ENCODE data around the gene PARD6B. TPM values are rescaled to one million over a fixed set of nuclear protein-coding genes. Genes with fewer than 3 reads are reported as not detected.

PARD6B gene
- total RNA-seq, 1 experiment from 2014 or later = 41.3 TPM

DNA sequence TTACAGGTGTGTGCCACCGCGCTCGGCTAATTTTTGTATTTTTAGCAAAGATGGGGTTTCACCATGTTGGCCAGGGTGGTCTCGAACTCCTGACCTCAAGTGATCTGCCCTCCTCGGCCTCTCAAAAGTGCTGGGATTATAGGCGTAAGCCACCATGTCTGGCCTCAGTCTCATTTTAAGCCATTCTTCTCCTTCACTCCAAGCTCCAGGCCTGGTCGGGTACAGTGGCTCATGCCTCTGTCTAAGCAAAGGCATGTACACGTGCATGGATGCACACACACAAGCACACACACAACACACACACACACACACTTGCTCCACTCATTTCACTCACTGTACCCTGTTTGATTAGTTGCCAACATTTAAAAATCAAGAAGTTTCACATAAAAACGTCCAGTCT, 7.7 kb upstream of the PARD6B start (continued):
- TF ChIP-seq, protein P1, sequence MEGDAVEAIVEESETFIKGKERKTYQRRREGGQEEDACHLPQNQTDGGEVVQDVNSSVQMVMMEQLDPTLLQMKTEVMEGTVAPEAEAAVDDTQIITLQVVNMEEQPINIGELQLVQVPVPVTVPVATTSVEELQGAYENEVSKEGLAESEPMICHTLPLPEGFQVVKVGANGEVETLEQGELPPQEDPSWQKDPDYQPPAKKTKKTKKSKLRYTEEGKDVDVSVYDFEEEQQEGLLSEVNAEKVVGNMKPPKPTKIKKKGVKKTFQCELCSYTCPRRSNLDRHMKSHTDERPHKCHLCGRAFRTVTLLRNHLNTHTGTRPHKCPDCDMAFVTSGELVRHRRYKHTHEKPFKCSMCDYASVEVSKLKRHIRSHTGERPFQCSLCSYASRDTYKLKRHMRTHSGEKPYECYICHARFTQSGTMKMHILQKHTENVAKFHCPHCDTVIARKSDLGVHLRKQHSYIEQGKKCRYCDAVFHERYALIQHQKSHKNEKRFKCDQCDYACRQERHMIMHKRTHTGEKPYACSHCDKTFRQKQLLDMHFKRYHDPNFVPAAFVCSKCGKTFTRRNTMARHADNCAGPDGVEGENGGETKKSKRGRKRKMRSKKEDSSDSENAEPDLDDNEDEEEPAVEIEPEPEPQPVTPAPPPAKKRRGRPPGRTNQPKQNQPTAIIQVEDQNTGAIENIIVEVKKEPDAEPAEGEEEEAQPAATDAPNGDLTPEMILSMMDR (IDR thresholded peaks at IDR 0.05 in 2 of 3, conservative IDR thresholded peaks at IDR 0.05 in 1 of 3; ENCODE audit: borderline replicate concordance in 1 of 3, insufficient read depth in 1 of 3, low read depth in 2 of 3, low read length in 2 of 3) = no peak

DNA sequence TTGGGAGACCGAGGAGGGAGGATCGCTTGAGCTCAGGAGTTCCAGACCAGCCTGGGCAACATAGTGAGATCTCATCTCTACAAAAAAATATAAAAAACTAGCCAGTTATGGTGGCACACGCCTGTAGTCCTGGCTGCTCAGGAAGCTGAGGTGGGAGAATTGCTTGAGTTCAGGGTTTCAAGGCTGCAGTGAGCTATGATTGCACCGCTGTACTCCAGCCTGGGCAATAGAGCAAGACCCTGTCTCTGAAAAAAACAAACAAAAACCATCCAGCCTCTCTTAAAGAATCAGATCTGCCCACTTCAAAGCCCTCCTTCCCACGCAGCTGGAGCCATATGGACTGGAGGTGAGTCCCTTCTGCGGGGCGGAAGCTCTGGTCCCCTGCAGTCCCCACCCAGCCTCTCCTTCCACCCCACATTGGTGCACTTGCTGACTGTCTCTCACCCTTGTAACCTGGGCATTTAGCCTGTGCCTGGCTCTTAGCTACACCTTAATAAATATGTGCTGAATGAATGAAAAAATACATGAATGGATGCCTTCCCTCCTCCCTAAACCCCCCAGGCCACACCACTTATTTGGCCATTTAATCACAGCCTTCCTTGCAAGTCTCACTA, 7.2 kb upstream of the PARD6B start:
- Histone ChIP-seq H3K9me2 (ENCODE audit: insufficient read depth) (no peaks in the 10 kb centered on the region), H3K4me1 (ENCODE audit: control insufficient read depth in 1 of 2, insufficient read depth in 2 of 2, low read length in 2 of 2) (peaks cover 57 to 88% of the 10 kb centered on the region in 2 experiments), H3K4me3 (replicated peaks in 1 of 2; ENCODE audit: low read depth in 1 of 2, low read length in 2 of 2) (peak overlapping the region; percentile 10 to 49; a peak in 3 of 4 replicates), H4K20me1 (ENCODE audit: insufficient read depth) (no peaks in the 10 kb centered on the region), H3K27ac (ENCODE audit: low read depth, low read length) (peak overlapping the region; percentile 96), H2AFZ (ENCODE audit: low read depth, low read length, poor library complexity, severe bottlenecking) (no peak overlapping the region), H3K4me2 (ENCODE audit: low read length) (peak overlapping the region; percentile 87), H3K79me2 (ENCODE audit: insufficient read depth, low read length) (no peaks in the 10 kb centered on the region), H3K9ac (ENCODE audit: low read length) (peak overlapping the region; percentile 68), H3K27me3 (ENCODE audit: insufficient read depth, low read length) (no peaks in the 10 kb centered on the region), H3K9me3 (ENCODE audit: control insufficient read depth in 1 of 2, insufficient read depth in 1 of 2, low read depth in 1 of 2, low read length in 2 of 2) (no peaks in the 10 kb centered on the region), H3K36me3 (ENCODE audit: control insufficient read depth in 1 of 2, insufficient read depth in 2 of 2, low read length in 2 of 2) (no peaks in the 10 kb centered on the region)
- ATAC-seq (peak; percentile 21), DNase-seq (ENCODE audit: low read depth, low spot score) (no peak)
- no TSS peak for BruUV-seq (replicated peaks)
- intact Hi-C loops (cut with micrococcal nuclease) = no loop called here
- RAD21 ChIA-PET (ENCODE audit: low non-redundant PET in 1 of 2, low total read pairs in 2 of 2, uncharacterized antibody in 2 of 2, unreplicated experiment in 2 of 2) = interaction anchor here in 1 of 2 experiments (0.6 to 1.4 kb wide), 3 partner anchors 20 to 43 kb away, joined by 3 to 5 read pairs (median 4); no protein-coding TSS in a partner anchor
- TF ChIP-seq, protein P2, sequence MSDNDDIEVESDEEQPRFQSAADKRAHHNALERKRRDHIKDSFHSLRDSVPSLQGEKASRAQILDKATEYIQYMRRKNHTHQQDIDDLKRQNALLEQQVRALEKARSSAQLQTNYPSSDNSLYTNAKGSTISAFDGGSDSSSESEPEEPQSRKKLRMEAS (IDR thresholded peaks at IDR 0.05) = no peak
- TF ChIP-seq TCF7L2 (IDR thresholded peaks at IDR 0.05; ENCODE audit: borderline replicate concordance, extremely low read depth, insufficient read depth, insufficient read length) (no peak), ZNF274 (IDR thresholded peaks at IDR 0.05; ENCODE audit: low read depth, low read length) (no peak), EZH2phosphoT487 (IDR thresholded peaks at IDR 0.05; ENCODE audit: borderline replicate concordance) (no peak), FOSL1 (IDR thresholded peaks at IDR 0.05; ENCODE audit: low read depth) (no peak), SRF (IDR thresholded peaks at IDR 0.05; ENCODE audit: low read depth) (no peak), POLR2AphosphoS5 (IDR thresholded peaks at IDR 0.05; ENCODE audit: low read depth, low read length) (no peak), POLR2A (IDR thresholded peaks at IDR 0.05; ENCODE audit: borderline replicate concordance, extremely low read depth, insufficient read depth, insufficient read length) (no peak), EZH2 (IDR thresholded peaks at IDR 0.05) (no peak), RAD21 (IDR thresholded peaks at IDR 0.05; ENCODE audit: low read depth) (no peak), CBX3 (IDR thresholded peaks at IDR 0.05; ENCODE audit: low read depth) (no peak), SIN3A (IDR thresholded peaks at IDR 0.05; ENCODE audit: low read depth) (no peak)
- TF ChIP-seq, protein P3, sequence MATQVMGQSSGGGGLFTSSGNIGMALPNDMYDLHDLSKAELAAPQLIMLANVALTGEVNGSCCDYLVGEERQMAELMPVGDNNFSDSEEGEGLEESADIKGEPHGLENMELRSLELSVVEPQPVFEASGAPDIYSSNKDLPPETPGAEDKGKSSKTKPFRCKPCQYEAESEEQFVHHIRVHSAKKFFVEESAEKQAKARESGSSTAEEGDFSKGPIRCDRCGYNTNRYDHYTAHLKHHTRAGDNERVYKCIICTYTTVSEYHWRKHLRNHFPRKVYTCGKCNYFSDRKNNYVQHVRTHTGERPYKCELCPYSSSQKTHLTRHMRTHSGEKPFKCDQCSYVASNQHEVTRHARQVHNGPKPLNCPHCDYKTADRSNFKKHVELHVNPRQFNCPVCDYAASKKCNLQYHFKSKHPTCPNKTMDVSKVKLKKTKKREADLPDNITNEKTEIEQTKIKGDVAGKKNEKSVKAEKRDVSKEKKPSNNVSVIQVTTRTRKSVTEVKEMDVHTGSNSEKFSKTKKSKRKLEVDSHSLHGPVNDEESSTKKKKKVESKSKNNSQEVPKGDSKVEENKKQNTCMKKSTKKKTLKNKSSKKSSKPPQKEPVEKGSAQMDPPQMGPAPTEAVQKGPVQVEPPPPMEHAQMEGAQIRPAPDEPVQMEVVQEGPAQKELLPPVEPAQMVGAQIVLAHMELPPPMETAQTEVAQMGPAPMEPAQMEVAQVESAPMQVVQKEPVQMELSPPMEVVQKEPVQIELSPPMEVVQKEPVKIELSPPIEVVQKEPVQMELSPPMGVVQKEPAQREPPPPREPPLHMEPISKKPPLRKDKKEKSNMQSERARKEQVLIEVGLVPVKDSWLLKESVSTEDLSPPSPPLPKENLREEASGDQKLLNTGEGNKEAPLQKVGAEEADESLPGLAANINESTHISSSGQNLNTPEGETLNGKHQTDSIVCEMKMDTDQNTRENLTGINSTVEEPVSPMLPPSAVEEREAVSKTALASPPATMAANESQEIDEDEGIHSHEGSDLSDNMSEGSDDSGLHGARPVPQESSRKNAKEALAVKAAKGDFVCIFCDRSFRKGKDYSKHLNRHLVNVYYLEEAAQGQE (IDR thresholded peaks at IDR 0.05; ENCODE audit: low read depth) = no peak
- POLR2A ChIA-PET = interaction anchor here (0.6 to 1.2 kb wide), 8 partner anchors 9 to 89 kb away, joined by 3 to 6 read pairs (median 3); no protein-coding TSS in a partner anchor
- CTCF ChIA-PET = interaction anchor here (0.9 to 2.1 kb wide), 4 partner anchors 10 to 98 kb away, joined by 3 to 9 read pairs (median 6); no protein-coding TSS in a partner anchor

Measured in HCT116 (cell line).